ENCODE measurements around the gene ZNF263. TPM values are rescaled to one million over a fixed set of nuclear protein-coding genes. Genes with fewer than 3 reads are reported as not detected.

Gene ZNF263
- total and polyA plus RNA-seq, 9 of the 15 experiments (the other 6 are each of a cell fraction or from before 2014, with no cell fraction given): 4.6 to 48.3 (median 31.8) TPM

Other genes with a start within 250 kb of the ZNF263 start
Only the 7 nearest of the 18 such genes appear.
- 0.45 TPM in 1 of 2 replicates, not detected in the other for gene OR1F1, start 95.3 kb upstream of the ZNF263 start, total RNA-seq (2014; rRNA removed)
- 0.15 and 0.54 TPM in 2 replicates for gene OR1F1, start 95.3 kb upstream of the ZNF263 start, total RNA-seq (2014; rRNA removed; fragmentation: Illumina TruSeq; extraction: Trizol)
- gene OR1F1, start 95.3 kb upstream of the ZNF263 start, total RNA-seq (2015; rRNA removed; fragmentation: Illumina TruSeq; extraction: Trizol): 0.23 TPM in 1 of 2 replicates, not detected in the other
- gene OR1F1, start 95.3 kb upstream of the ZNF263 start, total RNA-seq (2021): 0.22 TPM in 1 of 2 replicates, not detected in the other
- gene OR1F1, start 95.3 kb upstream of the ZNF263 start, polyA plus RNA-seq (2011; rRNA removed): 0.46 TPM in 2 replicates
- 0.30 and 0.61 TPM in 2 replicates for gene OR1F1, start 95.3 kb upstream of the ZNF263 start, polyA plus RNA-seq (2014; fragmentation: Illumina TruSeq; extraction: Trizol)
- gene OR1F1, start 95.3 kb upstream of the ZNF263 start, polyA plus RNA-seq (2014; fragmentation: Nextera tagmentation; extraction: Ambion mirVana): not detected
- 0.12 and 0.25 TPM in 2 replicates for gene OR1F1, start 95.3 kb upstream of the ZNF263 start, polyA plus RNA-seq (2014; rRNA removed)
- 11.2 and 11.8 TPM in 2 replicates for gene ZNF200, start 48.3 kb upstream of the ZNF263 start, total RNA-seq (2014; rRNA removed)
- gene ZNF200, start 48.3 kb upstream of the ZNF263 start, total RNA-seq (2014; rRNA removed; fragmentation: Illumina TruSeq; extraction: Trizol): 11.6 and 15.1 TPM in 2 replicates
- gene ZNF200, start 48.3 kb upstream of the ZNF263 start, total RNA-seq (2015; rRNA removed; fragmentation: Illumina TruSeq; extraction: Trizol): 12.1 and 14.5 TPM in 2 replicates
- gene ZNF200, start 48.3 kb upstream of the ZNF263 start, total RNA-seq (2021): 9.6 and 11.5 TPM in 2 replicates
- gene ZNF200, start 48.3 kb upstream of the ZNF263 start, polyA plus RNA-seq (2011; rRNA removed): 5.3 and 6.0 TPM in 2 replicates
- 9.2 and 11.0 TPM in 2 replicates for gene ZNF200, start 48.3 kb upstream of the ZNF263 start, polyA plus RNA-seq (2014; fragmentation: Illumina TruSeq; extraction: Trizol)
- gene ZNF200, start 48.3 kb upstream of the ZNF263 start, polyA plus RNA-seq (2014; fragmentation: Nextera tagmentation; extraction: Ambion mirVana): 1 to 10 TPM; 4.8 to 6.6 TPM
- gene ZNF200, start 48.3 kb upstream of the ZNF263 start, polyA plus RNA-seq (2014; rRNA removed): 8.4 and 9.8 TPM in 2 replicates
- 0.14 TPM in 1 of 2 replicates, not detected in the other for gene MEFV, start 26.9 kb upstream of the ZNF263 start, total RNA-seq (2014; rRNA removed)
- gene MEFV, start 26.9 kb upstream of the ZNF263 start, total RNA-seq (2014; rRNA removed; fragmentation: Illumina TruSeq; extraction: Trizol): not detected in 2 replicates
- gene MEFV, start 26.9 kb upstream of the ZNF263 start, total RNA-seq (2015; rRNA removed; fragmentation: Illumina TruSeq; extraction: Trizol): not detected in 2 replicates
- gene MEFV, start 26.9 kb upstream of the ZNF263 start, total RNA-seq (2021): not detected in 2 replicates
- not detected in 2 replicates for gene MEFV, start 26.9 kb upstream of the ZNF263 start, polyA plus RNA-seq (2011; rRNA removed)
- gene MEFV, start 26.9 kb upstream of the ZNF263 start, polyA plus RNA-seq (2014; fragmentation: Illumina TruSeq; extraction: Trizol): not detected in 2 replicates
- not detected for gene MEFV, start 26.9 kb upstream of the ZNF263 start, polyA plus RNA-seq (2014; fragmentation: Nextera tagmentation; extraction: Ambion mirVana)
- gene MEFV, start 26.9 kb upstream of the ZNF263 start, polyA plus RNA-seq (2014; rRNA removed): not detected in 2 replicates
- gene TIGD7, start 21.9 kb downstream of the ZNF263 start, total RNA-seq (2014; rRNA removed): 4.9 and 5.8 TPM in 2 replicates
- 9.1 and 13.0 TPM in 2 replicates for gene TIGD7, start 21.9 kb downstream of the ZNF263 start, total RNA-seq (2014; rRNA removed; fragmentation: Illumina TruSeq; extraction: Trizol)
- gene TIGD7, start 21.9 kb downstream of the ZNF263 start, total RNA-seq (2015; rRNA removed; fragmentation: Illumina TruSeq; extraction: Trizol): 5.4 and 6.7 TPM in 2 replicates
- gene TIGD7, start 21.9 kb downstream of the ZNF263 start, total RNA-seq (2021): 5.2 and 6.2 TPM in 2 replicates
- gene TIGD7, start 21.9 kb downstream of the ZNF263 start, polyA plus RNA-seq (2011; rRNA removed): 8.7 and 10.7 TPM in 2 replicates
- gene TIGD7, start 21.9 kb downstream of the ZNF263 start, polyA plus RNA-seq (2014; fragmentation: Illumina TruSeq; extraction: Trizol): 9.0 and 9.4 TPM in 2 replicates
- 1 to 10 TPM in 1 of 2 experiments, under 1 TPM in 1; 0.84 to 2.0 TPM for gene TIGD7, start 21.9 kb downstream of the ZNF263 start, polyA plus RNA-seq (2014; fragmentation: Nextera tagmentation; extraction: Ambion mirVana)
- gene TIGD7, start 21.9 kb downstream of the ZNF263 start, polyA plus RNA-seq (2014; rRNA removed): 8.0 and 8.9 TPM in 2 replicates
- gene ZNF75A, start 22.0 kb downstream of the ZNF263 start, total RNA-seq (2014; rRNA removed): 14.0 and 15.8 TPM in 2 replicates
- 23.2 and 26.2 TPM in 2 replicates for gene ZNF75A, start 22.0 kb downstream of the ZNF263 start, total RNA-seq (2014; rRNA removed; fragmentation: Illumina TruSeq; extraction: Trizol)
- 15.8 and 17.1 TPM in 2 replicates for gene ZNF75A, start 22.0 kb downstream of the ZNF263 start, total RNA-seq (2015; rRNA removed; fragmentation: Illumina TruSeq; extraction: Trizol)
- 13.9 and 14.2 TPM in 2 replicates for gene ZNF75A, start 22.0 kb downstream of the ZNF263 start, total RNA-seq (2021)
- gene ZNF75A, start 22.0 kb downstream of the ZNF263 start, polyA plus RNA-seq (2011; rRNA removed): 13.9 and 20.8 TPM in 2 replicates
- gene ZNF75A, start 22.0 kb downstream of the ZNF263 start, polyA plus RNA-seq (2014; fragmentation: Illumina TruSeq; extraction: Trizol): 21.2 and 24.5 TPM in 2 replicates
- gene ZNF75A, start 22.0 kb downstream of the ZNF263 start, polyA plus RNA-seq (2014; fragmentation: Nextera tagmentation; extraction: Ambion mirVana): 10 to 100 TPM in 1 of 2 experiments, 1 to 10 TPM in 1; 7.2 to 10.1 TPM
- 15.8 and 18.6 TPM in 2 replicates for gene ZNF75A, start 22.0 kb downstream of the ZNF263 start, polyA plus RNA-seq (2014; rRNA removed)
- not detected in 2 replicates for gene OR2C1, start 72.4 kb downstream of the ZNF263 start, total RNA-seq (2014; rRNA removed)
- not detected in 2 replicates for gene OR2C1, start 72.4 kb downstream of the ZNF263 start, total RNA-seq (2014; rRNA removed; fragmentation: Illumina TruSeq; extraction: Trizol)
- not detected in 2 replicates for gene OR2C1, start 72.4 kb downstream of the ZNF263 start, total RNA-seq (2015; rRNA removed; fragmentation: Illumina TruSeq; extraction: Trizol)
- not detected in 2 replicates for gene OR2C1, start 72.4 kb downstream of the ZNF263 start, total RNA-seq (2021)
- gene OR2C1, start 72.4 kb downstream of the ZNF263 start, polyA plus RNA-seq (2011; rRNA removed): not detected in 2 replicates
- not detected in 2 replicates for gene OR2C1, start 72.4 kb downstream of the ZNF263 start, polyA plus RNA-seq (2014; fragmentation: Illumina TruSeq; extraction: Trizol)
- gene OR2C1, start 72.4 kb downstream of the ZNF263 start, polyA plus RNA-seq (2014; fragmentation: Nextera tagmentation; extraction: Ambion mirVana): not detected
- not detected in 2 replicates for gene OR2C1, start 72.4 kb downstream of the ZNF263 start, polyA plus RNA-seq (2014; rRNA removed)
- gene ZSCAN32, start 117.5 kb downstream of the ZNF263 start, total RNA-seq (2014; rRNA removed): 14.6 and 16.3 TPM in 2 replicates
- gene ZSCAN32, start 117.5 kb downstream of the ZNF263 start, total RNA-seq (2014; rRNA removed; fragmentation: Illumina TruSeq; extraction: Trizol): 21.1 and 21.3 TPM in 2 replicates
- 16.6 and 17.9 TPM in 2 replicates for gene ZSCAN32, start 117.5 kb downstream of the ZNF263 start, total RNA-seq (2015; rRNA removed; fragmentation: Illumina TruSeq; extraction: Trizol)
- 16.5 TPM in 2 replicates for gene ZSCAN32, start 117.5 kb downstream of the ZNF263 start, total RNA-seq (2021)
- gene ZSCAN32, start 117.5 kb downstream of the ZNF263 start, polyA plus RNA-seq (2011; rRNA removed): 28.5 and 29.4 TPM in 2 replicates
- 22.6 and 26.1 TPM in 2 replicates for gene ZSCAN32, start 117.5 kb downstream of the ZNF263 start, polyA plus RNA-seq (2014; fragmentation: Illumina TruSeq; extraction: Trizol)
- 10 to 100 TPM; 16.0 to 24.6 TPM for gene ZSCAN32, start 117.5 kb downstream of the ZNF263 start, polyA plus RNA-seq (2014; fragmentation: Nextera tagmentation; extraction: Ambion mirVana)
- 18.4 and 19.2 TPM in 2 replicates for gene ZSCAN32, start 117.5 kb downstream of the ZNF263 start, polyA plus RNA-seq (2014; rRNA removed)